Peyer's patch (tissue), 4 donors: ENCODE results near the gene GLT8D1. TPM values are rescaled to one million over a fixed set of nuclear protein-coding genes. Genes with fewer than 3 reads are reported as not detected.

Experiments used
- DNase-seq, 3 donors: peaks; one replicate each; pipeline ENCODE4 v3.0.0-alpha.2; 2017 to 2019
- H3K27ac ChIP-seq, 4 donors: fragments of 200-600 bp; sonication (generic); one replicate each; pipeline ENCODE4 v1.5.1; 2016 to 2019
- H3K27me3 ChIP-seq, 2 donors: fragments of 200-600 bp; sonication (generic); one replicate each; pipeline ENCODE4 v1.5.1; 2019
- H3K36me3 ChIP-seq, 3 donors: fragments of 200-600 bp; sonication (generic); one replicate each; pipeline ENCODE4 v1.5.1; 2016 to 2019
- H3K4me1 ChIP-seq, 4 donors: fragments of 200-600 bp; sonication (generic); one replicate each; pipeline ENCODE4 v1.5.1; 2016 to 2019
- H3K4me3 ChIP-seq, 4 donors: fragments of 200-600 bp; sonication (generic); 1 replicate in 3 of 4; 2 replicates in 1 of 4; pipeline ENCODE4 v1.5.1; 2016 to 2019; ENCODE audit warnings: mild to moderate bottlenecking in 1 of 4
- H3K9me3 ChIP-seq, 4 donors: fragments of 200-600 bp; sonication (generic); one replicate each; pipeline ENCODE4 v1.5.1; 2016 to 2019; ENCODE audit warnings: mild to moderate bottlenecking in 1 of 4
- POLR2A ChIP-seq, 2 donors: fragments of 450-650 bp; IDR thresholded peaks; one replicate each; pipeline ENCODE4 v1.5.1; 2017; ENCODE audit warnings: antibody characterized with exemption in 2 of 2, mild to moderate bottlenecking in 2 of 2, moderate library complexity in 2 of 2
- small RNA-seq, 2 donors: library from RNA; depleted of rRNA; stranded (forward); fragments of <200 nt; gene quantifications; one replicate each; pipeline ENCODE3, GENCODE V24; 2016
- total RNA-seq, 4 donors: library from RNA; depleted of rRNA; stranded (reverse); fragments of >200 nt; gene quantifications; one replicate each; pipeline ENCODE4 v1.1.0, GENCODE V29; 2016
- TF ChIP-seq, protein P1 (sequence below), 6 experiments: fragments of 450-650 bp in 4 of 6; fragments of 200-600 bp in 2 of 6; sonication (generic) in 1 of 6; IDR thresholded peaks; one replicate each; pipeline ENCODE4 v1.5.1; 2017 to 2019; ENCODE audit warnings: antibody characterized with exemption in 6 of 6, mild to moderate bottlenecking in 3 of 6, moderate library complexity in 1 of 6

Gene GLT8D1
- total RNA-seq, 4 donors from 2014 or later, result 25.6 to 31.2 (median 30.3) TPM

DNA sequence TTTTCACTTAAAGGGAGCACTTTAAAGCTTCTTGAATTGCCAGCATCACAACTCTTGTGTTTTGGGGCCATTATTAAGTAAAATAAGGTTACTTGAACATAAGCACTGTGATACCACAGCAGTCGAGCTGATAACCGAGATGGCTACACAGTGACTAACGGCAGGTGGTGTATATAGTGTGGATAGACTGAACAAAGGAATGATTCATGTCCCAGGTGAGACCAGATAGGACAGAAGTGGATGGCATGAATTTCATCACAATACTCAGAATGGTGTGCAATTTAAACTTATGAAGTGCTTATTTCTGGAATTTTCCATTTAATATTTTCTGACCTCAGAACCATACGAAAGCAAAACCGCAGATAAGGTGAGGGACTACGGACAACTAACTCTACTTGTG lies 60.0 kb downstream of the GLT8D1 start:
- H3K4me3 ChIP-seq, result no peak overlapping the region
- no peaks in the 10 kb centered on the region for H3K4me1 ChIP-seq
- H3K27me3 ChIP-seq, result no peaks in the 10 kb centered on the region
- peaks cover 0 to 95% (median 3%) of the 10 kb centered on the region in 3 donors for H3K36me3 ChIP-seq
- H3K9me3 ChIP-seq, result no peaks in the 10 kb centered on the region
- no peak for DNase-seq
- TF ChIP-seq, protein P1, sequence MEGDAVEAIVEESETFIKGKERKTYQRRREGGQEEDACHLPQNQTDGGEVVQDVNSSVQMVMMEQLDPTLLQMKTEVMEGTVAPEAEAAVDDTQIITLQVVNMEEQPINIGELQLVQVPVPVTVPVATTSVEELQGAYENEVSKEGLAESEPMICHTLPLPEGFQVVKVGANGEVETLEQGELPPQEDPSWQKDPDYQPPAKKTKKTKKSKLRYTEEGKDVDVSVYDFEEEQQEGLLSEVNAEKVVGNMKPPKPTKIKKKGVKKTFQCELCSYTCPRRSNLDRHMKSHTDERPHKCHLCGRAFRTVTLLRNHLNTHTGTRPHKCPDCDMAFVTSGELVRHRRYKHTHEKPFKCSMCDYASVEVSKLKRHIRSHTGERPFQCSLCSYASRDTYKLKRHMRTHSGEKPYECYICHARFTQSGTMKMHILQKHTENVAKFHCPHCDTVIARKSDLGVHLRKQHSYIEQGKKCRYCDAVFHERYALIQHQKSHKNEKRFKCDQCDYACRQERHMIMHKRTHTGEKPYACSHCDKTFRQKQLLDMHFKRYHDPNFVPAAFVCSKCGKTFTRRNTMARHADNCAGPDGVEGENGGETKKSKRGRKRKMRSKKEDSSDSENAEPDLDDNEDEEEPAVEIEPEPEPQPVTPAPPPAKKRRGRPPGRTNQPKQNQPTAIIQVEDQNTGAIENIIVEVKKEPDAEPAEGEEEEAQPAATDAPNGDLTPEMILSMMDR (IDR thresholded peaks at IDR 0.05), result no peak
- no peak for TF ChIP-seq POLR2A (IDR thresholded peaks at IDR 0.05)
- no peak overlapping the region for H3K27ac ChIP-seq

Small RNA genes lying within 50 kb of the gene (small RNA-seq; reads per million reads assigned to genes)
- gene AC006254.2, result 0 reads per million in 2 donors
- 3,015 to 7,430 reads per million in 2 donors for gene RF00569
- gene RF01183, result 0 reads per million in 2 donors
- gene SNORD19, result 0 reads per million in 2 donors
- gene SNORD19B, result 0 reads per million in 2 donors
- gene SNORD69, result 2,544 to 4,031 reads per million in 2 donors

Other genes with a start within 250 kb of the GLT8D1 start
- gene STAB1, start 210.5 kb downstream of the GLT8D1 start, total RNA-seq, result 10 to 100 TPM; 27.0 to 98.2 (median 67.2) TPM
- gene NT5DC2, start 171.9 kb downstream of the GLT8D1 start, total RNA-seq, result 10 to 100 TPM in 3 of 4 donors, 1 to 10 TPM in 1; 5.1 to 17.3 (median 14.7) TPM
- gene UQCC5, start 169.2 kb downstream of the GLT8D1 start, total RNA-seq, result 1 to 10 TPM; 1.7 to 7.7 (median 4.1) TPM
- 100 to 1,000 TPM in 1 of 4 donors, 10 to 100 TPM in 3; 68.1 to 120 (median 82.1) TPM for gene PBRM1, start 19.9 kb downstream of the GLT8D1 start, total RNA-seq
- 100 to 1,000 TPM in 1 of 4 donors, 10 to 100 TPM in 3; 21.5 to 249 (median 48.6) TPM for gene GNL3, start 19.8 kb downstream of the GLT8D1 start, total RNA-seq
- 100 to 1,000 TPM in 1 of 4 donors, 10 to 100 TPM in 3; 33.8 to 123 (median 65.3) TPM for gene SPCS1, start 315 bp upstream of the GLT8D1 start, total RNA-seq
- gene NEK4, start 65.1 kb upstream of the GLT8D1 start, total RNA-seq, result 10 to 100 TPM; 16.5 to 39.6 (median 20.6) TPM
- not detected for gene ITIH1, start 71.8 kb upstream of the GLT8D1 start, total RNA-seq
- 1 to 10 TPM in 2 of 4 donors, not detected in 2; 3.6 to 4.1 TPM for gene ITIH3, start 89.0 kb upstream of the GLT8D1 start, total RNA-seq
- gene ITIH4, start 124.9 kb upstream of the GLT8D1 start, total RNA-seq, result 10 to 100 TPM in 1 of 4 donors, 1 to 10 TPM in 3; 1.1 to 19.8 (median 1.9) TPM
- gene MUSTN1, start 129.2 kb upstream of the GLT8D1 start, total RNA-seq, result 10 to 100 TPM in 2 of 4 donors, 1 to 10 TPM in 2; 2.3 to 28.9 (median 11.9) TPM
- 10 to 100 TPM; 16.1 to 91.6 (median 17.0) TPM for gene STIMATE, start 191.8 kb upstream of the GLT8D1 start, total RNA-seq